ENCODE results near the gene DLK2. TPM values are rescaled to one million over a fixed set of nuclear protein-coding genes. Genes with fewer than 3 reads are reported as not detected.

The DLK2 gene
- total RNA-seq, 1 experiment from 2014 or later, result 0.75 TPM

- ChIA-PET CTCF (no interaction called here), POLR2A (no interaction called here)
- BruUV-seq (replicated peaks), result no TSS peak
- Histone ChIP-seq H3K27me3 (replicated peaks; ENCODE audit: control insufficient read depth, insufficient read depth, low read length) (no peaks in the 10 kb centered on the region), H3K4me1 (peaks cover 19% of the 10 kb centered on the region), H3K4me3 (ENCODE audit: low read depth, low read length) (no peak overlapping the region), H3K36me3 (ENCODE audit: control insufficient read depth, insufficient read depth, low read length) (no peaks in the 10 kb centered on the region), H3K9me3 (no peaks in the 10 kb centered on the region)
- intact Hi-C loops (cut with micrococcal nuclease; ENCODE audit: unreplicated experiment), result no loop called here
- H3K27ac Mint-ChIP-seq (ENCODE audit: unreplicated experiment), result no peak overlapping the region
- H3K9me3 Mint-ChIP-seq (ENCODE audit: unreplicated experiment), result peaks cover 12% of the 10 kb centered on the region
- no peaks in the 10 kb centered on the region for H3K27me3 Mint-ChIP-seq (ENCODE audit: insufficient read depth, unreplicated experiment)
- no peak for DNase-seq
- no peak overlapping the region for H3K4me3 Mint-ChIP-seq (ENCODE audit: unreplicated experiment)
- TF ChIP-seq CTCF (IDR thresholded peaks at IDR 0.05; ENCODE audit: insufficient read depth in 1 of 2, low read depth in 1 of 2, low read length in 1 of 2, severe bottlenecking in 1 of 2, unreplicated experiment in 1 of 2), result no peak
- H3K4me1 Mint-ChIP-seq (ENCODE audit: low read depth, unreplicated experiment), result peaks cover 28% of the 10 kb centered on the region
- H3K36me3 Mint-ChIP-seq (ENCODE audit: insufficient read depth, unreplicated experiment), result no peaks in the 10 kb centered on the region
Measured at GRCh38 chr6:43401730-43402129, 53.6 kb downstream of the DLK2 start.

Small RNAs within 50 kb of the gene (microRNA-seq; reads per million reads assigned to microRNA genes)
- 2.0 reads per million, percentile 8 among the genes with 10 or more reads in this experiment for gene MIR6780B

Other genes with a start within 250 kb of the DLK2 start
- gene DNPH1, start 226.1 kb downstream of the DLK2 start, total RNA-seq (2022), result 56.1 and 62.6 TPM in 2 replicates
- gene TTBK1, start 212.1 kb downstream of the DLK2 start, total RNA-seq (2022), result 0.51 and 0.61 TPM in 2 replicates
- not detected in 2 replicates for gene SLC22A7, start 157.3 kb downstream of the DLK2 start, total RNA-seq (2022)
- gene CRIP3, start 146.7 kb downstream of the DLK2 start, total RNA-seq (2022), result not detected in 2 replicates
- gene ZNF318, start 85.9 kb downstream of the DLK2 start, total RNA-seq (2022), result 11.2 and 11.7 TPM in 2 replicates
- gene ABCC10, start 28.0 kb downstream of the DLK2 start, total RNA-seq (2022), result 40.1 and 45.1 TPM in 2 replicates
- gene TJAP1, start 22.0 kb upstream of the DLK2 start, total RNA-seq (2022), result 34.0 and 39.4 TPM in 2 replicates
- 0.14 and 0.19 TPM in 2 replicates for gene LRRC73, start 54.8 kb upstream of the DLK2 start, total RNA-seq (2022)
- gene YIPF3, start 61.4 kb upstream of the DLK2 start, total RNA-seq (2022), result 83.3 and 99.8 TPM in 2 replicates
- 43.7 and 45.1 TPM in 2 replicates for gene POLR1C, start 61.5 kb upstream of the DLK2 start, total RNA-seq (2022)
- 79.3 and 93.4 TPM in 2 replicates for gene XPO5, start 120.5 kb upstream of the DLK2 start, total RNA-seq (2022)
- 12.3 and 14.2 TPM in 2 replicates for gene POLH, start 120.6 kb upstream of the DLK2 start, total RNA-seq (2022)
- 44.2 and 47.2 TPM in 2 replicates for gene GTPBP2, start 173.7 kb upstream of the DLK2 start, total RNA-seq (2022)
- 33.1 and 33.5 TPM in 2 replicates for gene MAD2L1BP, start 180.3 kb upstream of the DLK2 start, total RNA-seq (2022)
- gene RSPH9, start 189.5 kb upstream of the DLK2 start, total RNA-seq (2022), result not detected in 2 replicates
- gene MRPS18A, start 232.2 kb upstream of the DLK2 start, total RNA-seq (2022), result 65.4 and 66.7 TPM in 2 replicates